ENCODE measurements around the gene SLC4A1AP.
A peak's percentile ranks its signal among the peaks of the same experiment; 100 is the strongest.
"Not testable (repeated sequence)": the region's sequence is repeated elsewhere in the genome, so short reads cannot be mapped to it uniquely, and the experiment has no call there.

SLC4A1AP gene, protein sequence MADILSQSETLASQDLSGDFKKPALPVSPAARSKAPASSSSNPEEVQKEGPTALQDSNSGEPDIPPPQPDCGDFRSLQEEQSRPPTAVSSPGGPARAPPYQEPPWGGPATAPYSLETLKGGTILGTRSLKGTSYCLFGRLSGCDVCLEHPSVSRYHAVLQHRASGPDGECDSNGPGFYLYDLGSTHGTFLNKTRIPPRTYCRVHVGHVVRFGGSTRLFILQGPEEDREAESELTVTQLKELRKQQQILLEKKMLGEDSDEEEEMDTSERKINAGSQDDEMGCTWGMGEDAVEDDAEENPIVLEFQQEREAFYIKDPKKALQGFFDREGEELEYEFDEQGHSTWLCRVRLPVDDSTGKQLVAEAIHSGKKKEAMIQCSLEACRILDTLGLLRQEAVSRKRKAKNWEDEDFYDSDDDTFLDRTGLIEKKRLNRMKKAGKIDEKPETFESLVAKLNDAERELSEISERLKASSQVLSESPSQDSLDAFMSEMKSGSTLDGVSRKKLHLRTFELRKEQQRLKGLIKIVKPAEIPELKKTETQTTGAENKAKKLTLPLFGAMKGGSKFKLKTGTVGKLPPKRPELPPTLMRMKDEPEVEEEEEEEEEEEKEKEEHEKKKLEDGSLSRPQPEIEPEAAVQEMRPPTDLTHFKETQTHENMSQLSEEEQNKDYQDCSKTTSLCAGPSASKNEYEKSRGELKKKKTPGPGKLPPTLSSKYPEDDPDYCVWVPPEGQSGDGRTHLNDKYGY

DNA sequence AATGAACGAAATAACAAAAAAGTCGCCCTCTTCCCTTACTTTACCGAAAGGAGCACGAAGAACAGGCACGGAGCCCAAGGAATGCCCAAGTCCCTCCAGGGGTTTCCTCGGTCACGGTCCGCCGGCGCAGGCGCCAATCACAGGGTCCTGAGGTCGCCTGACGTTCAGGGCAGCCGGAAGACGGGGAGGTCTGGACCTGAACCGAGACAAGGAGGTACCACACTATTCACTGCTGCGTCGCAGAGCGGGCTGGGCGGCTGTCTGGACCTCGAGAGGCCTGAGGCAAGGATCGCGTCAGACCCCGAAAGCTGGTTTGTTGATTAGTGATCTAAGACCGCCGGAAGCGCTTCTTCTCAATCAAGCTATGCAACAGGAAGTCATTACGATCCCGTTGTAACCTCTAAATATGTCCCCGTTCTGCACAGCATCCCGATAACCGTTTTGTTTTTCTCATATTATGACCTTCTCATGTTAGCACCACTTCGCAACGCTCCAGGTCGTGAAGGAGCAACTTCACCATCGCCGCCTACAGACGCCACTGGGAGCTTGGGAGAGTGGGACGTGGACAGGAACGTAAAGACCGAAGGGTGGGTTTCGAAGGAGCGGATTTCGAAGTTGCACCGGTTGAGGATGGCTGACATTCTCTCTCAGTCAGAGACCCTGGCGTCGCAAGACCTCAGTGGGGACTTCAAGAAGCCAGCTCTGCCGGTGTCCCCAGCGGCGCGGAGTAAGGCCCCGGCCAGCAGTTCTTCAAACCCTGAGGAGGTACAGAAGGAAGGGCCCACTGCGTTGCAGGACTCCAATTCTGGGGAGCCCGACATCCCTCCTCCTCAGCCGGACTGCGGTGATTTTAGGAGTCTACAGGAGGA is at the start of gene SLC4A1AP, which contains the start of gene SUPT7L:
TSS of gene SLC4A1AP (plus strand) at position 605 of the 869 bp plus-strand sequence. CDS start at position 631, 26 bp downstream.
TSS of gene SUPT7L (minus strand) at position 330 of the 869 bp plus-strand sequence. CDS start 1,422 bp downstream, outside the sequence.
- DNase-seq, result peak; percentile 68 to 72

DNA sequence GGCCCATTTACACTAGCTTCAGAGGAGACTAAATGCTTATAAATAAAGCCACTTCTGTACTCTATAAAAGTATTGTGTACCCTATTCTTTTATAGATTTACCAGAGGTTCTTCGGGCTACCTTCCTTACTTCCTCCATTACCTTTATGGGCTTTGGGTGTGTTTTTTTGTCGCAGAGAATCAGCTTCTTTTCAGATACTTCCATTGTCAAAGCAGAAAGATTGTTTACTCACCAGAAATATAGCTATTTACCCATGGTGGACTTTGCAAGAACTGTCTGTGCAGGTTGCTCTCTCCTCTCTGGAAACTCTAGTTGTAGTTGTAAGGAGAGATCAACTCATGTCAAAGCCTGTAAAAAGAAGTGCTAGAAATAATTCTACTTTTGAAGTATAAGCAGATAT is 49.7 kb upstream of the SLC4A1AP start:
- DNase-seq, result no peak

DNA sequence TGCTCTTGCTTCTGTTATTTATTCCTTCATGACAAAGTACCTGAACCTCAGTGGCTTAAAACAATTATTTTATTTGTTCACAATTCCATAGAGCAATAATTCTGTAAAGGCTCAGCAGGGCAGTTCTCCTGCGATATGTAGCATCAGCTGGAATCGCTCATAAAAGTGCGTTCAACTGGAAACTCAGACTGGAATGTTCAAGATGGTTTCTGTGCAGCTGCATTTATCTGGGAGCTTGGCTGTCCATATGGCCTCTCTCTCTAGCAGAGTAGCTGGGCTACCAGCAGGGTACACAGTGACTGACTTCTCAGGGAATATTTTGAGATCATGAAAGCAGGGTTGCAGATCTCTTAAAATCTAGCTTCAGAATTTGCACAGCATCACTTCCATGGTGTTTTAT is 48.4 kb upstream of the SLC4A1AP start:
- no peak for DNase-seq

DNA sequence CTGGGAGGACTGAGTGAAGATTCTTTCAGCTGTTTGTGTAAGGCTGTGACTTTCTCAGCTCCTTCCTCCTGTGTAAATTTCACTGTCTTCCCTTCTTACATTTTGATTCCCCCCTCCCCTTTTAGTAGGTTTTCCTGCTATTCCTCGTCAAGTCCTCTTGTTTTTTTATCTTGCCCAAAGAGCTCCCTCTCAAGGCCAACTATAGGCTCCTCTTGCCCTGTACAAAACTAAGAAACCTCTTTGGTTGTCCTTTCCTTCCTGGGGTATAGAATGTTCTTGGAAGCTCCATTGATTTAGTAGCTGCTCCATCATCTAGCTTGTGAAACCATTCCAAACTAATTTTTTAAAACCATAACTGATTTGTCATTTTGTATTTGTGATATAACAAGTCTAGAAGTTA is 42.2 kb upstream of the SLC4A1AP start:
- no peak for DNase-seq

DNA sequence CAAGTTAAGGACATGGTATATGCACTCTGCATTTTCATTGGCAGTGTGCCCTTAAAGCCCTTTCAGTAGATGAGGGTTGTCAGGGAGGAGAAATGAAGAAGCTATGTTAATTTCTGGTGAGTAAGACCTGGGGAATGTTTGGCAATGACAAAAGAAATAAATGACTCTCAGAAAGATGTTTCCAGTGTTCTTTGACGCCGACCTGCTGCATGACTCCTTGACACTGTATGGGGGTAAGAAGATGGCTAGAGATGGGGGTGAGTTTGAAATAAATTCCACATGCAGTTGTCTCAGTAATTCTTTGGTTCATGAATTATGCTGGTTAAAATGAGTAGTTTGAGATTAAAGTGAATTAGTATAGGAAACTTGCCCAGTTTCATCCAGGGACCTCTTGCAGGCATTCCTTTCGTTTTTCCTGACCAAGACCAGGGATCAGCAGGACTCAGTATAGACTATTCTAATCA is 40.7 kb upstream of the SLC4A1AP start:
- no peak for DNase-seq

DNA sequence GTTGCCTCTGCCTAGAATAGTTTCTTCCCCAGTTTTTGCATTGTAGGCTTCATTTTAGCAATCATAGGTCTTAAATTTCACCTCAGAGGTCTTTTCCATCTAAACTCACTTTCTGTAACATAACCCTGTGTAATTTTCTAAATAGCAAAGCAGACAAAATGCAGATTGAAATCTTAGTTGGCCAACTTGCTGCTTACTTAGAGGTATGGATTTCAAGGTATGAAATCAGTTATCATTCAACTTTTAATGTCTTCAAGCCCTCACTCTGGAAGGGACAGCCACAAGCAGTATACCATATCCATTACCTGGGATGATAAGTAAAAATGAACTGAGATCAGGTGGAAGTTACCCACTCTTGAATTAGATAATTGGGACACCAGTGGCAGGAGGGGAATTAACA is 38.7 kb upstream of the SLC4A1AP start:
- DNase-seq, result no peak

DNA sequence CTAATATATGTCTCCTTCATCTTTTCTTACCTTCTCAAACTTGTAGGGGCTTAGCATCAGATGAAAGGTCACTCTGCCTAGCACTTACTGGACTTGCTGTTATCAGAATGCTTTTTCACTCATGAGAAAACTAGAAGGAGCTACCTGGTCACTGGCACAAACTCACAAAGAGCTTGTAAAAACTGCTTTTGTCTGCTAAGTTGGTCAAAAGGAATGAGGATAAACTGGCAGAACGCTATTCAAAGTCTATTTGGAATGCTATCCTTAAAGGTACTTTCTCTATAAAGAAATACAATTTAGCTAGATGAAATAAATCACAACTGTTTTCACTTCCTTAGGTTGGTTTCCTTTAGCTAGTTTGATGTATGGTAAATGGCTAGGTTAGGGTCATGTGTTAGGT is 37.4 kb upstream of the SLC4A1AP start:
- DNase-seq, result not testable (repeated sequence)

DNA sequence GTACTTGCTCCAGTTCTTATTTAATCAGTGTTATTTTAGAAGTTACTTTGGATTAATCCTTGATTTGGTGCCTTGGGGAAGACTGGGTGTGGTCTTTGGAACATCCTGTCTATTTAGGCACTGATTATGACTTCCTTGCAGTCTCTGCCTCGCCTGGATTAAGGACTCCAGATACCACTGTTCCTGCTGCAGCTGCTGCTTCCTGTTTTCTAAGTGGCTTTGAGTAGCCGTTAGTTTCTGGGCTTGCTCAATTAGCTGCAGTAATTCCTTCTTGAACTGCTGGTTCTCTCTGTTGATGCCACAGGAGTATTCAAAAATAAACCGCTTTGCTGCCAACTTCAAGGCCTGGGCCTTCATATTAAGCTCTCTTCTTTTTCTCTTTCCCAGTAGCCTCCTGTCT is 36.8 kb upstream of the SLC4A1AP start:
- DNase-seq, result not testable (repeated sequence)

DNA sequence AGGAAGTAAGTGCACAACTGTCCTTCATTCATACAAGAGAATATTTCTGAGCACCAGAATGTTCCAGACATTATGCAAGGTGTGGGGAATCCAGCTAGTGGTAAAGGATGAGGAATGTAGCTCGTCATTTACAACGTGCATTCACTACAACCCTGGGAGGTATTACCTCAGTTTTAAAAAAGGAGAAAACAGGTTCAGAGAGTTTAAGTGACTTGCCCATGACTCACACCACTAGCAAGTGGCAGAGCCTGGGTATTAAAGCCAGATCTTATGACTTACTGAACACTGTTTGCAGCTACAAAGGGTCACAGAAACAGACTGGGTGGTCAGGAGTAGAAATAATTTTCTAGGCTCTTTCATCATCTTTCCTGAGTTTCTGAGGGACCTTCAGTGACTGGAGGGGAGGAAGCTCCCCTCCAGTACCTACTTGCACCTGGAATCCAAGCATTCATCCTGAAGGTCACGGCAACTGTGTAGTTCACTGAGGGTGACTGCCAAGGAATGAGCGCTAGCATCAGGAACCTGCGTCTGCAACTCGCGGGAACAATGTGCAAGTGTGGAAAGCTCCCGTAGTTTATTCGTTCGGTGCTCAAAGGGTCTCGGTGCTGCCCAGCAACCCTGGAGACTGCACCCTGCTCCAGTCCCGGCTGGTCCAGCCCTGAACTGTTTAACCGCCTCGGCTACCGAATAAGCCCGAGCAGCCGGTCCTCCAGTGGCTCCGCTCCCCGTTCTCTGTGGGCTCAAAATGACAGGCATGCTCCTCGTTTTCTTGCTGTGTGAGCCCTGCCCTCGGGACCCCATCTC is 35.5 kb upstream of the SLC4A1AP start:
- no peak for DNase-seq

DNA sequence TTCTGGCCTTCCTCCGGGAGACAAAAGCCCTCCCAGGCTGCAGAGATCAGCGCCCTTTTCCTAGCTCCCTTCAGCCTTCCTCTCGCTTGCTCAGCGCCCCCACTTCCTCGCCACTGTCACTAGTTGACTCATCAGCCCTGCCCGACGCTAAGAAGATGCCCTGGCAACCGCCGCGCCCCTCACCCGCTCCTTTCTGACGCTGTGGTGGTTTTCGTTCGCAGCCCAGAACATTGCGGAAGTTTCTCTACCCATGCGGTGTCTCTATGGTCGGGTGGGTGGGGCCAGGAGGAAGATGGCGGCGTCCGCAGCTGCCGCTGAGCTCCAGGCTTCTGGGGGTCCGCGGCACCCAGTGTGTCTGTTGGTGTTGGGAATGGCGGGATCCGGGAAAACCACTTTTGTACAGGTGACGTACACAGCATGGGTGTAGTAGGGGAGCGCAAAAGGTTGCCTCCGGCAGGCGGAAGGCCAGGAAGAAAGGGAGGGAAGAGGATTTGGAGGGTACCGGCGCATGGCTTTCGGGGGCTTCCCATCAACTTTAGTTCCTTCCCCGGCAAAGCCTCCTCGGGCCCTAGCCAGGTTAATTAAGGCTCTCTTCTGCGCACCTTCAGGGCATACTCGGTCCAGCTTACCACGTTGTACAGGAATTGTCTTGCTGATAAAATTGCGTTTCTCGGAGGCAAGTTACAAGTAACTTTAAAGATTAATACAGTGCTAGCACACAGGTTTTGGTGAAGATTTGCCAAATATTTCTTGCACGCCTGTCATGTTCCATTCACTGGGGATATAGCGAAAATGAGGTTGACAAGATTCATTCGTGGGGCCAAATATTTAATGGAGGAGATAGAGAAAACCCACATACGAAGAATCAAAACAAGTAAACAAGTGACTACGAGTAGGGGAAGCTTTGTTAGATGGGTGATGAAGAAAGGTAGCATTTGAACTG is 34.7 kb upstream of the SLC4A1AP start, which contains the start of the genes CCDC121 and GPN1:
TSS of gene CCDC121 (minus strand) at position 246 of the 943 bp plus-strand sequence. CDS start 1,213 bp downstream, outside the sequence.
TSS of gene GPN1 (plus strand) at position 284 of the 943 bp plus-strand sequence. CDS start at position 293, 9 bp downstream.
- DNase-seq, result peak; percentile 93 to 95

DNA sequence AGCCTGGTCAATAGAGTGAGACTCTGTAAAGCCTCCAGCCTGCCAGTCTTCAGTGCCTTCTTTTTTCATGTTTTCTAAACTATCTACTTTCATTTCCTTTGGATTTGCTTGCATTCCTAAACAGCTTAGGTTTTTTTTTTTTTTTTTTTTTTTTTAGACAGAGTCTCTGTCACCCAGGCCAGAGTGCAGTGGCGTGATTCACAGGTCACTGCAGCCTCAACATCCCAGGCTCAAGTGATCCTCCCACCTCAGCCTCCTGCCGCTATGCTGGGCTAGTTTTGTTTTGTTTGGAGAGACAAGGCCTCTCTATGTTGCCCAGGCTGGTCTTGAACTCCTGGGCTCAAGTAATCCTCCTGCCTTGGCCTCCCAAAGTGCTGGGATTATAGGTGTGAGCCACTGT is 33.4 kb upstream of the SLC4A1AP start:
- DNase-seq, result not testable (repeated sequence)

DNA sequence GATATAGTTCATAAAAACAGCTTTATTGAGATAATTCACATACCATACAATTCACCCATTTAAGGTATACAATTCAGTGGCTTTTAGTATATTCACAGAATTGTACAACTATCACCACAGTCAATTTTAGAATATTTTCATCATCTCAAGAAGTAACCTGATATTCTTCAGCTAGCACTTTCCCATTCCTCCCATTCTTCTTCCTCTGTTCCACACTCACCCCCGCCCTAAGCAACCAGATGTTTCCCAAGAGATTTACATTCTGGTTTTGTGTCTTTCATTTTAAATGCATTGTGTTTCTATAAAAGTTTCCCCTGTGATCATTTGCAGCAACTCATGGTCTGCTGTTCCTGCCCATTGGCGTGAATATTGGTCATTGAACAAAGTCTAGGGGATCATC is 29.4 kb upstream of the SLC4A1AP start:
- no peak for DNase-seq

DNA sequence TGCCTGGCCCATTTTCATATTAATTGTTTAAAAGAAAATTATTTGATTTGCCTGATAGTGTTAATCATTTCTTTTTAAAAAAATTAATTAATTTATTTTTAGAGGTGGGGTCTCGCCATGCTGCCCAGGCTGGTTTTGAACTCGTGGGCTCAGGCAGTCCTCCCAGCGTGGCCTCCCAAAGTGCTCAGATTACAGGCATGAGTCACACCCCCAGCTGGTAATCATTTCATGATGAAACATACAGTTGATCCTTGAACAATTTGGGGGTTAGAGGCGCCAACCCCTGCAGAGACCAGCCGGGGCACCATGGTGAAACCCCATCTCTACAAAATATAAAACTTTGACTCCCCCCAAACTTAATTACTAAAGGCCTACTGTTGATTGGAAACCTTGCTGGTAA is 26.9 kb upstream of the SLC4A1AP start:
- no peak for DNase-seq

DNA sequence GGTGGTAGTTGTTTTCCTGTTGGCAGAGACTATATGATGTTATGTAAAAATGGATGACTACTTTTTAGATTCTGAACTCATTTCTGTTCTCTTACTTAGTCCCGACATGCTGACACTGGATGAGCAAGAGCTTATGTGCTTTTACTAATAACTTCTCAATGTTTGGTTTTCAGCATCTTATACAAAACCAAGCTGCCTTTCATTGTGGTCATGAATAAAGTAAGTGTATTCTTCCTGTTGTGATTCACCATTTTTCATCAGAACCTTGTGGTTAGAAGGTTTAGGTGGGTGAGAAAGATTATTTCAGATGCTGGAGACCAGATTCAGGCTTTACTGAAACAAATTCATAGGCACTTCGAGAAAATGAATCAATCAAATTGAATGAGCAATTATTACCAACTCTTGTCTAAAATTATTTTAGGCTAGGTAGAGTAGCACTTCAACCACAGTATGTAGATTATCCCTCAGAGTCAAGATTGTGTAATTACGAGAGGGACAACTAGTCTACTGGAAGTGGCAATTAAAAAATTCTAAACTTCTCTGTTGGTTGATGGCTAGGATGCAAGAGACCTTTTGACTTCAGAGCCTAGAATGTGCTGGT is 25.6 kb upstream of the SLC4A1AP start:
- no peak for DNase-seq

DNA sequence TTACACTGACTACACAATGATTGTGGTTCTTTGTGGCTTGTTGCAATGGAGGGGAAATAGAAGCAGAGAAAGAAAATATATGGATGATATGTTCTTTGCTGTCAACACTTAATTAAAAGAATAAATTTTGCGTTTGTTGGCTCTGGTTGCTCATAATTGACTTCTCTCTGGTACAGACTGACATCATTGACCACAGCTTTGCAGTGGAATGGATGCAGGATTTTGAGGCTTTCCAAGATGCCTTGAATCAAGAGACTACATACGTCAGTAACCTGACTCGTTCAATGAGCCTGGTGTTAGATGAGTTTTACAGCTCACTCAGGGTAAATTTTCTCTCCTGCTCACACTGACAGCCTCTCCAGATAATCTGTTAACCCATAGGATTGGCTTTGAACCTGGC is 25.0 kb upstream of the SLC4A1AP start:
- DNase-seq, result no peak

DNA sequence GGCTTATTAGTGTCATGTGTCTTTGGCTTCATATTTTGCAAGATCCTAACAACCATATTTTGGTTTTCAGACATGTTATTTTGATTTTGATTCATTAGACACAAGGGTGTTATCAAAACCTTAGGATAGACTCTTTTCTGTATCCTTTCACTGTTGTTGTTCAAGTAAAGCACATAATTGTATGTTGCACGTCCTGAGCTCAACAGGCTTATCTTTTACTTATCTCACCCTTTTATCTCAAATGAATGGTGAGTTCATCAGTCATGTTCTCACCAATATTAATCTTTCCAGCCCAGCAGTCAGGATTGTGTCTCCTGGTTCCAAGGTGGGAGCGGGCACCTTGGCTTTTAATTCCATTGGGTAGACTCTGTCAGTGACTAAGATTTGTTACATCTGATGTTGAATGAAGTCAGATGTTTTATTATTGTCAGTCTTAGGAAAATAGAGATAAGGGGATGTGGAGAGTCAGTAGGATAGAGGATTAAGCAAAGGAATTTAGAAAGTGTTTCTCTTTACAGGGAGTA is 22.9 kb upstream of the SLC4A1AP start:
- DNase-seq, result no peak

DNA sequence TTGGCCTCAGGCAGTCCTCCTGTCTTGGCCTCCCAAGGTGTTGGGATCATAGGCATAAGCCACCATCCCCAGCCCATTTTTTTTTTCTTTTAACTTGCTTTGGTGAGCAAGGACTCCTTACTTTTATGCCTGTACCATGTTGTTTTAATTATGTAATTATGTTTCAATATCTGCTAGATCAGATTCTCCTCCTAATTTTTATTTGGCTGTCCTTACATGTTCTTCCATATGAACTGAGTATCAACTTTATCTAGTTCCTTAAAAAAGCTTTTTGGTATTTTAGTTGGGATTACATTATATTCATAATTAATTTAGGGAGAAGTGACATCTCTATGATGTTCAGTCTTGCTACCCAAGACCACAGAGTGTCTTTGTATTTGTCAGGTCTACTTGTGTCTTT is 18.5 kb upstream of the SLC4A1AP start:
- DNase-seq, result no peak

DNA sequence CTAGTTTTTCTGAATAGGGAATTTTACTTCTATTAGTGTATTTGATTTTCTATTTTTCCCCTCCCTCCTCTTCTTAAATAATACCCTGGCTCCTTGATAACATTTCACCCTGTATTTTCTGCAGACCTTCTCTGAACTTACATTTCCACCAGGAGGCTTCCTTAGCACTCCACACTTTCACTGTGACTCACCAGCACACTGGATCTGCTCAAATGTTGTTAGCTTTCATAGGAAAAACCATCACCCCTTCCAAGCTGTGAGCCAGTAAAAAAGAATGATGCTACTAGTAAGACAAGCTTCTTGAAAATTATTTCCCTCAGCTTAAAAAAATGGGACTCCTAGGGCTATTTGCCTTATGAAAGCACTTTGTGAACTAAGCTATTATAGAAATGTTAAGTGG is 16.4 kb upstream of the SLC4A1AP start:
- no peak for DNase-seq

DNA sequence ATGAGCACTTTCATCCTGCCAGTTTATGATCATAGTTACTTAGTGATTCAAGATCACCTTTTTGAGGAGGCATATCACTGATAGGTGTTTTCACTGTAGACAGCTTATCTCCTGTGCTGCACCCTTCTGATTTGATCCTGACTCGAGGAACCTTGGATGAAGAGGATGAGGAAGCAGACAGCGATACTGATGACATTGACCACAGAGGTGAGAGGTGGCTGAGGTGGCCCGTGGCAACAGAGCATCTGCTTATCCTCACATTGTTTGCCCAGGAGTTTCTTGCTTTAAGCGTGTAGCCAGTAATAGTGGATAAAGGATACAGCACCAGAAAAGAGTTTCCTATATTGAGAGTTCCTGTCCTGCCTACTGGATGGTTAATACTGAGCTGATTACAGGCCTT is 16.0 kb upstream of the SLC4A1AP start:
- DNase-seq, result no peak

DNA sequence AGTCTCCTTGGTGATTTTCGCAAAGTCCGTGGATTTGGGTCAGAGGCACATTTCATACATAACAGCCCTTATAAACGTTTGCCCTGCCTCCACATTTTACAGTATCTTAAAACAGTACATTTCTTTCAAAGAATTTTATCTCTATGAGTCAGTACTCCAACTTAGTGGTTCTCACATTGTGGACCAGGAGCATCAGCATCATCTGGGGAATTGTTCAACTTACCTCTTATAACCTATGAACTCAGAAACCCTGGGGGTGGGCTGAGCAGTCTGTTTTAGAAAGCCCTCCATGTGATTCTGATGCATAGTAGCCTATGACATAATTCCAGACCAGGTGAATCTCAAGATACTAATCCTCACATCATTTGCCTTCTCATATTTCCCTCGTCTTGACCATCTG is 12.6 kb upstream of the SLC4A1AP start:
- no peak for DNase-seq

All from activated CD4-positive, alpha-beta T cell treated with anti-CD3 and anti-CD28 coated beads for 4 hours (primary cell).